ENCODE measurements around the gene HOXC11.

The HOXC11 gene

DNA sequence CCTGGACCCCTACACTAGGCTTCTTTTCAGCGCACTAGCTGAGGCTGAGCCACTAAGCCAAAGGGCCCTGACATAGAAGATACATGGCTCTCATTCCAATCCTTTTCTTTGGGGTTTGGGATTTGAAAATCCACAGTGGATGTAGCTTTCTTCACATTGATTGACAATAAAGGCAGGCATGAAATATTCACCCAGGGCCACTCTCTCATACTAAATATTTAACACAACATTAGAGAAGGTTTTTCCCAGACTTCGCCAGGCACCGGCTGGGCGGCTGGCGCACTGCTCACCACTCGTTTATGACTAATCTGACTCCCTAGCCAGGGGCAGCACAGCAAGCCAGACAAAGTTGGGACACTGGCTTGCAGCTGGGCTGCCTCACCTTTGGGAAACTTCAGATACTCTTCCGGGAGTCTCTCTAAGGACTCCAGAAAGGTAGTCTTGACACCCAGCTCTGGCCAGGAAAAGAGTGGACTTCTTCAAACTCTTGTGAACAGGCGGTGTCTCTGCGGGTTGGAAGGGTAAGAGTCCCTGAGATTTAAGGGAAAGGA is 699 bp upstream of the HOXC11 start:
- DNase-seq (ENCODE audit: low read depth in 1 of 2, low spot score in 1 of 2) = no peak
- H3K27ac ChIP-seq (replicated peaks) = no peak overlapping the region
- peaks cover 92% of the 10 kb centered on the region for H3K27me3 ChIP-seq (ENCODE audit: insufficient read depth, poor library complexity, severe bottlenecking)
- TF ChIP-seq, protein P1, sequence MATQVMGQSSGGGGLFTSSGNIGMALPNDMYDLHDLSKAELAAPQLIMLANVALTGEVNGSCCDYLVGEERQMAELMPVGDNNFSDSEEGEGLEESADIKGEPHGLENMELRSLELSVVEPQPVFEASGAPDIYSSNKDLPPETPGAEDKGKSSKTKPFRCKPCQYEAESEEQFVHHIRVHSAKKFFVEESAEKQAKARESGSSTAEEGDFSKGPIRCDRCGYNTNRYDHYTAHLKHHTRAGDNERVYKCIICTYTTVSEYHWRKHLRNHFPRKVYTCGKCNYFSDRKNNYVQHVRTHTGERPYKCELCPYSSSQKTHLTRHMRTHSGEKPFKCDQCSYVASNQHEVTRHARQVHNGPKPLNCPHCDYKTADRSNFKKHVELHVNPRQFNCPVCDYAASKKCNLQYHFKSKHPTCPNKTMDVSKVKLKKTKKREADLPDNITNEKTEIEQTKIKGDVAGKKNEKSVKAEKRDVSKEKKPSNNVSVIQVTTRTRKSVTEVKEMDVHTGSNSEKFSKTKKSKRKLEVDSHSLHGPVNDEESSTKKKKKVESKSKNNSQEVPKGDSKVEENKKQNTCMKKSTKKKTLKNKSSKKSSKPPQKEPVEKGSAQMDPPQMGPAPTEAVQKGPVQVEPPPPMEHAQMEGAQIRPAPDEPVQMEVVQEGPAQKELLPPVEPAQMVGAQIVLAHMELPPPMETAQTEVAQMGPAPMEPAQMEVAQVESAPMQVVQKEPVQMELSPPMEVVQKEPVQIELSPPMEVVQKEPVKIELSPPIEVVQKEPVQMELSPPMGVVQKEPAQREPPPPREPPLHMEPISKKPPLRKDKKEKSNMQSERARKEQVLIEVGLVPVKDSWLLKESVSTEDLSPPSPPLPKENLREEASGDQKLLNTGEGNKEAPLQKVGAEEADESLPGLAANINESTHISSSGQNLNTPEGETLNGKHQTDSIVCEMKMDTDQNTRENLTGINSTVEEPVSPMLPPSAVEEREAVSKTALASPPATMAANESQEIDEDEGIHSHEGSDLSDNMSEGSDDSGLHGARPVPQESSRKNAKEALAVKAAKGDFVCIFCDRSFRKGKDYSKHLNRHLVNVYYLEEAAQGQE (IDR thresholded peaks at IDR 0.05; ENCODE audit: insufficient replicate concordance, low read depth) = no peak
- TF ChIP-seq SPI1 (IDR thresholded peaks at IDR 0.05; ENCODE audit: borderline replicate concordance, low read depth) (no peak), POLR2AphosphoS5 (IDR thresholded peaks at IDR 0.05; ENCODE audit: low read depth) (no peak), GABPA (IDR thresholded peaks at IDR 0.05; ENCODE audit: low read depth) (no peak)
- TF ChIP-seq, protein P2, sequence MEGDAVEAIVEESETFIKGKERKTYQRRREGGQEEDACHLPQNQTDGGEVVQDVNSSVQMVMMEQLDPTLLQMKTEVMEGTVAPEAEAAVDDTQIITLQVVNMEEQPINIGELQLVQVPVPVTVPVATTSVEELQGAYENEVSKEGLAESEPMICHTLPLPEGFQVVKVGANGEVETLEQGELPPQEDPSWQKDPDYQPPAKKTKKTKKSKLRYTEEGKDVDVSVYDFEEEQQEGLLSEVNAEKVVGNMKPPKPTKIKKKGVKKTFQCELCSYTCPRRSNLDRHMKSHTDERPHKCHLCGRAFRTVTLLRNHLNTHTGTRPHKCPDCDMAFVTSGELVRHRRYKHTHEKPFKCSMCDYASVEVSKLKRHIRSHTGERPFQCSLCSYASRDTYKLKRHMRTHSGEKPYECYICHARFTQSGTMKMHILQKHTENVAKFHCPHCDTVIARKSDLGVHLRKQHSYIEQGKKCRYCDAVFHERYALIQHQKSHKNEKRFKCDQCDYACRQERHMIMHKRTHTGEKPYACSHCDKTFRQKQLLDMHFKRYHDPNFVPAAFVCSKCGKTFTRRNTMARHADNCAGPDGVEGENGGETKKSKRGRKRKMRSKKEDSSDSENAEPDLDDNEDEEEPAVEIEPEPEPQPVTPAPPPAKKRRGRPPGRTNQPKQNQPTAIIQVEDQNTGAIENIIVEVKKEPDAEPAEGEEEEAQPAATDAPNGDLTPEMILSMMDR (IDR thresholded peaks at IDR 0.05; ENCODE audit: insufficient read depth, low read length) = no peak
- H3K4me3 ChIP-seq (replicated peaks; ENCODE audit: insufficient read depth, low read length) = no peak overlapping the region

DNA sequence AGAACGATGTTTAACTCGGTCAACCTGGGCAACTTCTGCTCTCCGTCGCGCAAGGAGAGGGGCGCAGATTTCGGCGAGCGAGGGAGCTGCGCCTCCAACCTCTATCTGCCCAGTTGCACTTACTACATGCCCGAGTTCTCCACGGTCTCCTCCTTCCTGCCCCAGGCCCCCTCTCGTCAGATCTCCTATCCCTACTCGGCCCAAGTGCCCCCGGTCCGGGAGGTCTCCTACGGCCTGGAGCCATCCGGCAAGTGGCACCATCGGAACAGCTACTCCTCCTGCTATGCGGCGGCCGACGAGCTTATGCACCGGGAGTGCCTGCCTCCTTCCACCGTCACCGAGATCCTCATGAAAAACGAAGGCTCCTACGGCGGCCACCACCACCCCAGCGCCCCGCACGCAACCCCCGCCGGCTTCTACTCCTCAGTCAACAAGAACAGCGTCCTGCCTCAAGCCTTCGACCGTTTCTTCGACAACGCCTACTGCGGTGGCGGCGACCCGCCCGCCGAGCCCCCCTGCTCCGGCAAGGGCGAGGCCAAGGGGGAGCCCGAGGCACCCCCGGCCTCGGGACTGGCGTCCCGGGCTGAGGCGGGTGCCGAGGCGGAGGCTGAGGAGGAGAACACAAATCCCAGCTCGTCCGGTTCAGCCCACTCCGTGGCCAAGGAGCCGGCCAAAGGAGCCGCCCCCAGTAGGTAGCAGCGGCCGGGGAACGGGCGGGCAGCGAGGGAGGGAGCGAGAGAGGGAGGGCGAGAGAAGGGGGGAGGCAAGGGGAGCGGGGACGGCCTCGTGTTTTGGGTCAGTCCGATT is 513 bp downstream of the HOXC11 start:
- Histone ChIP-seq H3K4me3 (replicated peaks; ENCODE audit: insufficient read depth, low read length) (no peak overlapping the region), H3K27ac (replicated peaks) (no peak overlapping the region), H3K27me3 (ENCODE audit: insufficient read depth, poor library complexity, severe bottlenecking) (peaks cover 90% of the 10 kb centered on the region)
- no peak for DNase-seq (ENCODE audit: low read depth in 1 of 2, low spot score in 1 of 2)
- TF ChIP-seq, protein P1 (IDR thresholded peaks at IDR 0.05; ENCODE audit: insufficient replicate concordance, low read depth) = no peak
- TF ChIP-seq POLR2AphosphoS5 (IDR thresholded peaks at IDR 0.05; ENCODE audit: low read depth) (no peak), GABPA (IDR thresholded peaks at IDR 0.05; ENCODE audit: low read depth) (no peak), SPI1 (IDR thresholded peaks at IDR 0.05; ENCODE audit: borderline replicate concordance, low read depth) (no peak)
- TF ChIP-seq, protein P2 (IDR thresholded peaks at IDR 0.05; ENCODE audit: insufficient read depth, low read length) = no peak

DNA sequence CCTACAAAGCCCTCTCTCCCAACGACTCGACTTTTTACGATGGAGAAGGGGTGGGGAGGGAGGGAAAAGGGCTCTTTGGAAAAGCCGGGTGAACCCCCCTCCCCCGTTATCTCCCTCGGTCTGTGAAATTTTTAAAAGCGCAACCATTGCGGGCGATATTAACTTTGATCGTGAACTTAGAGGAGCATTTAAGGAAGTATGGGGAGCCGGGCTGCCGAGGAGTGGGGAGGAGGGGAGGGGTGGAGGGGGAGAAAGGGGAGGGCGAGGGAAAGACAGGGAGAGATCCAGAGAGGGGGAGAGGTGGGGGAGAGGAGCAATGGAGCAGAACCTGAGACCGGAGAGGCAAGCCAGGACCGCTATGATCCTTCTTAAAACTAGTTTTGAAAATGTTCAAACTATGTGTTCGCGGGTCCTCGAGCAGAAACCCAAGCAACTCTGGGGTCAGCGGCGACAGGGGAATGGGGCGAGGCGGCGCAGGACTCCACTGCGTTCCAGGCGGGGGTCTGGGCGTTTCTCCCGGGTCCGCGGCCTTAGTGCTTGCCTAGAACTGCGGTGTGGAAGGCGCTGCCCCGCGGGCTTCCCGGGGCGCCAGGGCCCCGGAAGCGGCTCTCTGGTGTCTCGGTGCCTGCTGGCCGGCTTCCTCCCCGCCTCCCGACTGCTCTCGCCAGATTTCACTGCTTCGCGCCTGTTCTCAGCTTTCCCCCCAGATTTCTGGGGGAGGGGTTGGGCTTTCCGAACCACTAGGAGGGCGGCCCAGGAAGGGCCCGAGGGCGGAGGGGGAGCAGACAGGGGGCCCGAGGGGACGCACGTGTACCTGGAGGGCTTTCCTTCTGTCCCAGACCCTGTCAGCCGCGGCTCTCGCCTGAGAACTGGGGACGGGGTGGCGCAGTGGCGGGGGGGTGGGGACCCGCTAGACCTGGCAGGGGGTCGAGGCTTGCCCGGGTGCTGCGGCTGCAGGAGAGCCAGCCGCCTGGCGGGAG is 1.4 kb downstream of the HOXC11 start, which contains the start of gene HOTAIR:
HOTAIR (minus strand) TSS at position 871 of the 980 bp plus-strand sequence.
- Histone ChIP-seq H3K4me3 (replicated peaks; ENCODE audit: insufficient read depth, low read length) (peak within 1 kb of the TSS; percentile 45), H3K27me3 (ENCODE audit: insufficient read depth, poor library complexity, severe bottlenecking) (peaks cover 89% of the 10 kb centered on the region), H3K27ac (replicated peaks) (no peak within 1 kb of the TSS)
- TF ChIP-seq, protein P1 (IDR thresholded peaks at IDR 0.05; ENCODE audit: insufficient replicate concordance, low read depth) = no peak
- TF ChIP-seq GABPA (IDR thresholded peaks at IDR 0.05; ENCODE audit: low read depth) = peak; percentile 70; the same call in 1 of the 2 replicates
- DNase-seq (ENCODE audit: low read depth in 1 of 2, low spot score in 1 of 2) = peak in 1 of 2 experiments; percentile 48
